GM19324 (cell line): Measurements from ENCODE around the gene DSE.
A peak's percentile ranks its signal among the peaks of the same experiment; 100 is the strongest.
"Not testable (repeated sequence)": the region's sequence is repeated elsewhere in the genome, so short reads cannot be mapped to it uniquely, and the experiment has no call there.

ENCODE experiments used
- ATAC-seq: cut with Tn5 transposase; IDR thresholded peaks from one replicate; pipeline ENCODE4 v1.9.1; 2021; ENCODE audit warnings: mild to moderate bottlenecking, moderate library complexity; ENCODE audit not compliant: unreplicated experiment, low FRiP score

The DSE gene

GRCh38 chr6:116370760-116371119 is at the start of gene DSE:
Gene DSE, plus strand, starts transcription at chr6:116370947. Its CDS starts 28,304 bp downstream, at chr6:116399251.
- ATAC-seq, result peak; percentile 77

- ATAC-seq, result not testable (repeated sequence)
Measured at GRCh38 chr6:116321933-116322332, 48.8 kb upstream of the DSE start.

GRCh38 chr6:116323863-116324262 is 46.9 kb upstream of the DSE start:
- ATAC-seq, result no peak

- not testable (repeated sequence) for ATAC-seq
Measured at GRCh38 chr6:116325634-116326132, 45.1 kb upstream of the DSE start.

- no peak for ATAC-seq
Measured at GRCh38 chr6:116326181-116326671, 44.5 kb upstream of the DSE start.

GRCh38 chr6:116326996-116327395 is 43.8 kb upstream of the DSE start:
- no peak for ATAC-seq

- ATAC-seq, result no peak
Measured at GRCh38 chr6:116327803-116328527, 42.8 kb upstream of the DSE start.

GRCh38 chr6:116328528-116328903 is 42.2 kb upstream of the DSE start:
- no peak for ATAC-seq

- no peak for ATAC-seq
Measured at GRCh38 chr6:116329156-116329555, 41.6 kb upstream of the DSE start.

GRCh38 chr6:116330511-116330910 is 40.2 kb upstream of the DSE start:
- ATAC-seq, result no peak

- ATAC-seq, result no peak
Measured at GRCh38 chr6:116332096-116332495, 38.7 kb upstream of the DSE start.

- ATAC-seq, result not testable (repeated sequence)
Measured at GRCh38 chr6:116334638-116335409, 35.9 kb upstream of the DSE start.

GRCh38 chr6:116335612-116336215 is 35.0 kb upstream of the DSE start:
- no peak for ATAC-seq

- ATAC-seq, result no peak
Measured at GRCh38 chr6:116338943-116339342, 31.8 kb upstream of the DSE start.

- ATAC-seq, result not testable (repeated sequence)
Measured at GRCh38 chr6:116340625-116341024, 30.1 kb upstream of the DSE start.

- no peak for ATAC-seq
Measured at GRCh38 chr6:116349216-116349615, 21.5 kb upstream of the DSE start.

GRCh38 chr6:116351101-116351500 is 19.6 kb upstream of the DSE start:
- ATAC-seq, result no peak

GRCh38 chr6:116352515-116353471 is 18.0 kb upstream of the DSE start:
- ATAC-seq, result peak; percentile 56

- no peak for ATAC-seq
Measured at GRCh38 chr6:116354236-116354635, 16.5 kb upstream of the DSE start.

GRCh38 chr6:116355796-116356195 is 15.0 kb upstream of the DSE start:
- no peak for ATAC-seq
